Activated T-cell treated with anti-CD3 and anti-CD28 coated beads for 48 hours (primary cell): Measurements from ENCODE around the gene ABLIM1.

Source experiments
- DNase-seq: peaks from one replicate; pipeline ENCODE4 v3.0.0-alpha.2; 2020; ENCODE audit warnings: low read depth

ABLIM1 gene

DNA sequence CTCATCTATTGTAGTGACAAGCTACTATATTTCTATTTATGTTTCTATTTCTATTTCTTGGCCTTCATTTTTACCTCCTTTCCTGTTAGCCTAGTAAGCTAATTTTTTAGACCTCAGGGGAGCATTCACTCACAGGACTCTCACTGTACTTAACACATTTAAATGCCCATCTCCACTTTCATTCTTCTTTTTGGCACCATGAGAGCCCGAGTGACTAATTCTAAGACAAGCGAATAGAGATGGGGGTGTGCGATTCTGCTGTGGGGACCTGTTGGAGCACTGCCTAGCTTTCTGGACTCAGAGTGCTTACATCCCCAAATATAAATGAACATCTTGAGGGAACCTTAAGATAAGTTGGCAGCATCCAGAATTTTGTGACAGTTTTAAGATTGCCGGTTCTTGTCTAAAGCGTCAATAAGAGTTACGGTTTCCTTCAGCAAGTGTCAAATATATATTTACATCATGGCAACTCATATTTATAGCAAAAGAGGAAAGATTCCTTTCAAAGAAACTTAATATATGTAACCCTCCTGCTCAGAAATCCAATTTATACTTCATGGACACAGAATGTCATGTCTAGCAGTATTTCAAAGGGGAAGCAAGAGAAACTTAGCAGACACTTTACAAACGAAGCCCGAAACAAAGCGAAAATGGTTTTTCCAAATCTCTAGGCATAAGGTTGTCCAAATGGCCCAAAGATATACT, 199.7 kb downstream of the ABLIM1 start:
- DNase-seq: no peak

DNA sequence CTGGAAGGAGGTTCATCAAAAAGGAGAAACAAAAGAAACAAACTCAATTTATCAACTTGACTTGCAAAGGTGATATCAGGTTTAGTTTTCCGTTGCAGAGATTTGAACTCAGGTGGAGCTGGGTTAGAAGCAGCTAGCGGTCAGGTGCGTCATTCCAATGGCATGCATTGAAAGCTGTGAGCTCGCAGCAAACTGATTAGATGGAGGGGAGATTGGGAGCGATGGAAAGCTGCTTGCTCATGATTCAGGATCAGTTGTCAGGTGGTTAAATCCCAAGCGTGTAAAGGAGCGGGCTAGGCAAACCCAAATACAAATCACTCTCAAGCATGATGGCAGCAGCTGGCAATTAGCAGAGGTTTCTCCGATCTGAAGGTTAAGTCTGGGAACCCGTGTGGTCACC, 204.5 kb downstream of the ABLIM1 start:
- no peak for DNase-seq

DNA sequence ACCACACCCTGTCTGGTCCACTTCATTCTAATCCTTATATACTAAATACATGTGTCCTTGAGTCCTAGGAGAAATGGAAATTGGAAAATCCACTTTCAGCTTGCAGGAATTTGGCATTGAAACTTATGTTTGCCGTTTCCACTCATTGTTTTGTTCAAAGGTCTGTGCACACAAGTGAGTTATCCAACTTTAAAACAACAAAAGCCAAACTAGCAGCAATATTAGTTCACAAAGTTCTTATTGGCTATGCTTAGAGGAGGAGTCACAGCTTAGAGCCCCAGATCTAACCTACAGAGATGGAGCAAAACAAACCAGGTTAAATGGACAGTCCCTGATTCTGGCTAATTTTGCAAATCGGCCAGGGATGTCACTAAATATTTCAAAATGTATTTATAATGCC, 209.2 kb downstream of the ABLIM1 start:
- no peak for DNase-seq

DNA sequence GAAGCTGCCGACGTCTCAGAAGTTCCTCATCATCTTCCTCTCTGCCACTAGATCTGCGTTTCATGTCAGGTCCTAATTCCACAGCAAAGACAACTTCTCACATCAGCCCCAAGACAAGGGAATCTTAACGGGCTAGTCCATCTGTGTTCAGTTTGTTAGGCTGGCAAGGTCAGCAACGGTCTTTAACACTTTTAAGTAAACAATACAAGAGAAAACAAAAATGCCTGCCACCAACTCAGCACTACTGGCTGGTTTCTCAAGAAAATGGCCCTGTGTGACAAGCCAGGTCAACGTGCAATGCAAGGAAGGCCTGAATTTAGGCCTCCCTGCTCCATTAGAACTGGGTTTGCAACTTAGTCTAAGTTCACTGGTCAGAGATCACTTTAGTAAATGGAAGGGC, 212.7 kb downstream of the ABLIM1 start:
- DNase-seq: no peak

DNA sequence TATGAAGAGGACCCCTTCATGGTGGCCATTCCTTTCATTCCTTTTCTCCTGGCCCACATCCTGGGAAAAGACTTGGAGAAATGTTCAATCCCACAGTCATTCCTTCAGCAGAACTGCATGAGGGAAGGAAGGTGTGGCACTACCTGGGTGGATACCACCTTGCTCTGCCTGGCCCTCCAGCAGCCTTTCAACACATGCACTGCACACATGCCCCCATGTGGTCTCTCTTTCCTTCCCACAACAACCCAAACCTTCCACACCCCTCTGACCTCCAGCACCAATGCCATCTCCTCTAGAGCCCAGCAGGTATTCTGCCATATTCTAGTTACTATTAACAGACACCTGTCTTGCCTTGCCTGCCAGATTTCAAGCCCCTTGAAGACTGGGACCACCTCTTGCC, 213.3 kb downstream of the ABLIM1 start:
- DNase-seq: no peak

DNA sequence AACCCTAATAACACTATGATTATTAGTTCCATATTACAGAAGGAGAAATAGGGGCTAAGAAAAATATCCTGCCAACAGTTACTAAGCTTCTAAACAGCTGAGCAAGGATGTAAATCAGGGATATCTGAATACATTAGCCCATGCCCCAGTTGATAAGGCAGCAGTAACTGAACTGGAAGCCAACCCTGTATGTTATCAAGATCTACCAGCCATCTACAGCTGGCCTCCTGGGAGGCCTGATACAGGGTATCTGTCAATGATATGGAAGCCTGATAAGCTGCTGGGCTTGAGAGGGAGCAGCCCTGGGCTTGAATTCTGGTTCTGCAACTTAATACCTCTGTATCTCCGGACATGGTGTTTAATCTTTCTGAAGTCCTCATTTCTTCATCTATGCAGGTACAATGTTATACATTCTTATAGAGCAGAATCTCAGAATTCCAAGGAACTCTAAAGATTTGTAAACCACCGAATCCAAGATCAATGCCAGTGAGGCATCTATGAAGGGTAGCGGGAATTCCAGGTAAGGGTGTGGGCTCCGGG, 215.9 kb downstream of the ABLIM1 start:
- DNase-seq: no peak

DNA sequence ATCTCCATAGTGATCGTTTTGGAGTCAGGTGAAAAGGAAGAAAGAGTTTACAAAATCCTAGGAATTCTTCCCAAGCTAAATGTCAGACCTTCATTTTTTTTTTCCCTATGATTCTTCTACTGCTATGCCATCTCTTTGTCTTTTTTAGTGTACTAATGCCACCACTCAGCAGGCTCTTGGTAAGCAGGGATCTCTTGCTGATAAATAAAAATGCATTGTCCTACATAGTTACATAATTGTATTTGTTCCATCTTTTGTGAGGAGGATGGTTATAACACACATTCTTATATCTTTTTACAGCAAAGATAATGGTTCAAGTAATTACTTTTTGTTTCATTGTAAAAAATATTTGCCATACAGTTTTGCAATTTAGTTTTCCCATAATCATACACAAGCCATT, 217.0 kb downstream of the ABLIM1 start:
- DNase-seq: no peak

DNA sequence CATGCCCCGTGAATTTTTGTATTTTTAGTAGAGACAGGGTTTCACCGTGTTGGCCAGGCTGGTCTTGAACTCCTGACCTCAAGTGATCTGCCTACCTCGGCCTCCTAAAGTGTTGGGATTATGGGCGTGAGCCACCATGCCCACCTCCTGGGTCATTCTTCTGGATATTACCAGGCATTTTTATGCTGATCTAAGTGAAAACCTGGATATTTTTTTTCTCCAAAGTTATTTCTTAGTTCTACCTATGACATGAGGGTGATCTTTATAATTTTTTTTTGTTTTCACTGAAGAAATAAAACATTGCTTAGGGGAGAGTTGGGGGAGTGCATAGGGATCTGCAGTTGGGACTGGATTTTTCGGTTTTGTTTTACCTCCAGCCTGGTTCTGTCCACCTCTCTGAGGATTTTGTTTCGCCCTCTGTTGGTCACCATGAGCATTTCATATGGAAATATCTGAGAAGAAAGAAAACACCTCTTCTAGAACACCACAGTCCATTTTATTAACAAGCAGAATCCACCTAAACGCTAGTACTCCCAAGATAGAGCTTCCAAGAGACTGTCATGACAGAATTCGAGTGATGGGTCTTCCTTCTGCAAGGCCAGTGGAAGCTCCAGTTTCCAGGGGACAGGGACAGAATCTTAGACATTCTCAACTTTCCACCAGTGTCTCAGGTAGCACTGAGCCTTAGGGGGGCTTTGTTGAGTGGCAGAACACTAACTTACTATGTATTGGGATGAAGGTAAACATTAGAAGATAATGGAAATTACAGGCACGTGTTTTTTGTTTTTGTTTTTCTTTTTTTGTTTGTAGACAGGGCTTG, 220.4 kb downstream of the ABLIM1 start:
- no peak for DNase-seq

DNA sequence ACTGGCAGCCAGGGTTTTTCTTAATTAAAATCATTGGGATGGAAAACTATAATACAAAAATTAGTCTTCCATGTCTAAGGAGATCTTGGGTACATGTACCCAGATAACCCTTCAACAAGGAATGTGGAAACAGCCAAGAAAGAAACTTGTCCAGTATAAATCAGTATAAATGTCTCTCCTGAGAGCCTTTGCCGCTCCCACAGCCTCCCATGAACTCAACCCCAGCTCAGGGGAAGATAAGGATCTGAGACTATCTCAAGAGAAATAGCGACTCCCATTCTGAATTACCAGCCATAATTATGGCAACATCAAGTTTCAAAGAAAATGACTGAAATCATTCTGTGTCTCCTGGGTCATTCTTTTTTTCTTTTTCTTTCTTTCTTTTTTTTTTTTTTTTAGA, 221.1 kb downstream of the ABLIM1 start:
- no peak for DNase-seq

DNA sequence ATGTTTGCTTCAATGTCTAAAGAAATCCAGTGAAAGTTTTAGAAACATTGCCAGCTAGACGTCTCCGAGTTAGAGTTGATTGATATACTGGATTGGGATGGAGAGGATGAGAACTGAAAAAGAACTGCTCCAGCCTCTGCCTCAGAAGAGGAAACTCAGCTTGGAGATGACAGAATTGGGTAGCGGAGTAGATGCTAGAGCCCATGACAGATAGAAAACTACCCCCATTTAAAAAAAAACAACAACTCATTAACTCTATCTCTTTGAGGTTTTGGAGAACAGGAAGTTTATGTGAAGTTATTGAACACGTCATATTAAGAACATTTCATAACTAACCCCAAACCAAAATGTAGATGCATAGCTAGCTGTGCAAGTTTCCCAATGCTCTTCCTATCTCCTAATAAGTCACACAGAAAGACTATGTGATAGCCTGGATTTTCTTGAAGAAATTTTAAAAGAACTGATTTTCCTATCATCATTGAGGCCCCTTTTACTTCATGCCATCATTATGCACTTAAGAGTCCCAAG, 225.4 kb downstream of the ABLIM1 start:
- DNase-seq: no peak

DNA sequence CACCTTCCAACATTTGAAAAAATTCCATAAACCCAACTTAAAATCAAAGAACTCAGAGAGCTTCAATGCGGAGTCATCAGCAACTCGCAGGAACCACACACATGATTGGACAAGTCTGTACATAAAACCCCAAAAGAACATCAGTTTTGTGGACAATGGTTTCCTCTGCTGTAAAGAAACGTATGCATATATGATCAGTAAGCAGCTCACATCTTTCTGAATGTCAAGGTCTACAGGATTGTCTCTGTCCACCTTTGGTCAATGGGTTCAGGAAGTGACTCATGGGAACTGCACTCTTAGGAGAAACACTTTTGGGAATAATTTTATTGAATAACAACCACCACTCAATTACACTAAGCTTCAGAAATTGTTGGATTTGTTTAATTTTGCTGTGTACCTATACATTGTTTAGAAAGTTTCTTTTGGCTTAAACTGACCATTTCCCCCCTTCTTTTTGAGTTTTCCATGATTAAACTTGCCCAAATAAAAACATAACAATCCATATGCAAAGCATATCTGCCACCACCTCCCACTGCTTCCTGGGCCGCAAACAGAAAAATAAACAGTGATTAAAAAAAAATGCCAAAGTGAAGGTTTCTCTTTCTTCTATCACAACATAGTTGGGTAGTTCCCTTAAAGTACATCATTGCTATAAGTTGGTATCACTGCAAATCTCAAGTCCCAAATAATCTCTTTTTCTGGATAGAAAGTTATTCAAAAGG, 226.5 kb downstream of the ABLIM1 start:
- DNase-seq: no peak

DNA sequence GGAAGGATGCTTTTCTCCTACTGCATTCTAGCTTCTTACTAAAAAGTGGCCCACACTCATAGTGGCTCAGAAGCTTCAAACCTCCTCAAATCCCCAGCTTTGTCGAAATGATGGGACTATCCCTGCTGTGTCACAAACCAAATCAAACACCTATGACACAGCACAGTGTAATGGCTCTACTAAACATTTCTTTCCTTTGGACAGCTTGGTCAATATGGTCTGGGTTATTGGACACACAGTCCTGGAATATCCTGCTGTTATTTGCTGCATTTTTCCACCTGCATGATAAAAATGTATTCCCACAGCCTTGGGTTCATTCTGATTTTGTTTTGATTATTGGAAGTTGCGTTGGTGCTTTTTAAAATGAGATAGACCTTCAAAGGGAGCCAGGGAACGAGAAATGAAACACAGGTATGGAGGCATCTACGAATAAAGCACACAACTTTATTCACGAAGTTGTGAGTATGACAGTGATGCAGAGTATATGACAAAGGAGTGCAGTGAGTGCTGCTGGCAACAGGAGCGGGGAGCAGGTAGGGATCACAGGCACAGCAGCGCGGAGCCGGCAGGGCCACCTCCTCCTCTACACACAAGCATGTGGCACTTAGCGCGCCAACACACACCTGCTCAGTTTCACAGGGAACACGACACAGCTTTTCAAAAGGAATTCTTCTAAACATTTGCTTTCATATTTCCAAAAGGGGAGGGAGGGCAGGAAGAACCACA, 227.2 kb downstream of the ABLIM1 start:
- no peak for DNase-seq

DNA sequence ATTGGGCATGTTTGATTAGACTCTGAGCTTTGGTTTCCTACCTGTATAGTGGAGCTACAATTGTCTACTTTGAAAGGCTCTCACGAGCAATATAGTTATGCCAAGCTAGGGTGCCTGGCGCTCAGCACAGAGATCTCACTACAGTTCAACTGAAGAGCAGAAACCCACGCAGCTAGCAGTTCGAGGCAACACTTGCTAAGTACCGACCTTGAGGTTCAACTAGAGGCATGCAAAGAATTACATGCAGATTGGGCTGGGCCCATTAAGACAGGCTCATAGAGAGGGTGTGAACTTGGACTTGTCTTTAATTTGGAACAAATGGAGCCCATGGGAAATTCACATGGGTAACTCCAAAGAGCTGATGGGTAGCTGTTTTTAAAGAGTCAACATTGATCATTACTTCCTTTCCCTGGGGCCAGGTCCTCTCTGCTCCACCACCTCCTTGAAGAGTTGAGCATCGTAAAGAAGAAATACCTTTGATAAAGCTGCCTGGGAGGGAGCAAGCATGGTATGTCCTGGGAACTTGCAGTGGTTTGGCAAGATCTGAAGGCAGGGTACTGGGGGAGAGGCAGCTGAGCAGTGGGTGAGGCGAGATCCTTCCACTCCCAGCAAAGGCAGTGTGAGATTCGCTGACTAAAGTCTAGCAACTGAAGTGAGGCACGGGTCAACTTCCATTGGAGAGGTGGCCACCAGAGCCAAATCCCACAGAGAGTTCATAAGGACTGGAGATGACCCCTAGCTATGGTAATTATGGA, 228.3 kb downstream of the ABLIM1 start:
- no peak for DNase-seq

DNA sequence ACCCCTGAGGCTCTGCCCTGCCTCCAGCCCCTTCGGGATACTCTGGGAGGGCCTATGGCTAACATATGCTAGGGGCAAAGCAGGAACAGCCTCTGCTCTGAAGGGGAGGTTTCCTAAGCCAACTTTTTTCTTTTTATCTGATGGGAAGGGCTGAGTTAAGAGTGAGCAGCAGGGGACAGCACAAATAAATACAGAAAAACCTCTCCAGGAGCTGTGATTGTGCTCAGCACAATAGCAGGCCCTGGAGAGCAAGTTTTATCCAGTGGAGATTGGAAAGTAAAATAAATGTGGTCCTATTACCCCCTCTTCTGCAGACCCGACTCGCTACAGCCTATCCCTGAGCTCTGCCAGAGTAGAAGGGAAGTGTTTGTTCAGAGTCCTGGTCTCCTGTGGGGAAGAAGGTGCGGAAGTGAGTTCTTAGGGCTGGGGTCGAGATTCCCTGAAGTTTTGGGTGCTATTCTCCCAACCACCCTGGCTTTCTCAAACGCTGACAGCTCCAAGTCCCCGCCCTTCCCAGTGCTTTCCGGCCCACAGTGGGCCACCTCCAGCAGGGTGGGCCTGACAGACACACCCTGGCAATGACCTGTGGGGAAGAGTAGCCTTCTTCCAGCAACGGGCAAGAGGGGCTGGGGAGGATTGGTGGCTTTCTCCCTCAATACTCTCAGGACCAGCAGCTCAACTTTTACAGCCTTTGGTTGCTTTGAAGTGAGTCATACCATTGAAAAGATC, 230.8 kb downstream of the ABLIM1 start:
- no peak for DNase-seq

DNA sequence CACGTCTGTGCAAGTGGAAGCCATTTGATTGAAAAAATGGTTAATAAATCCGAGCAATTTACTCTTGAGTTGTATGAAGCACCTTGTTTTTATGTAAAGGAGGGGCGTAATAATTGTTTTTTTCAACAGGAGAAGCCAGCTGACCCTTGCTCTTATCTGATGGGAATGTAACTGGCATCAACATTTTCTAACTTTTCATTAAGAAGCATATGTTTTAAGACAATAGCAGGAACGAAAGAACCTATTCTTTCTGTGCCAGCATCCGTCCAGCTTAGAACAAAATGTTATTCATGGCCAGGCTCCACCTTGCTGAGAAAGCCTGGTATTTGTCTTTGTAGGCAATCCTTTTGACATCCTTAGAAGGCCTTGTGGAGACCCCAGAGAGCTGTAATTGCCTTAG, 231.6 kb downstream of the ABLIM1 start:
- DNase-seq: no peak

DNA sequence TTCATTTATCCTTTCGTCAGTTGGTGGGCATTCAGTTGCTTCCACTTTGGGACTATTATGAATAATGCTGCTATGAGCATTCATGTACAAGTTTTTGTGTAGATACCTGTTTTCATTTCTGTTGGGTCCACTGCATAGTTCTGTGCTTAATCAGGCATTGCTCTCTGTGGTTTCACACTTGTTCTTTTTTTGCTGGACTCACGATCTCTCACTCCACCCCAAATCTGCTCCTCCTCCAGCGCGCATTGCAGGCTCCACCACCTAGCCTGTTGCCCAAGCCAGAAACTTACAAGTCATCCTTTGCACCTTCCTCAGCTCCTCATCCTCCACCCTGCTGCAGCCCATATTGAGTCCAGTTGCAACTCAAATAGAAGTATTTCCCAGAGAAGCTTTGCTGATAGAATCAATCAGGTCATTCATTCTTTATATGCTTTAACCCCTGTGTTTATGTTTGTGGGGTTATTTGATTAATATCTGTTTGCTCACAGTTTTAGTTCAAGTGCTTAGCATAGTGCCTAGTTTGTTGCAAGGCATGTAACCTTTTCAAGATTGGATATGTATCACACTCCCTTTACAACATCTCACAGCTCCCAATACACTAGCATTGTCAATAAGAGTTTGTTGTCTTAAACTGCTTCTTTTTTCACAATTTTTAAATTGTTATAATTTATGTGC, 237.1 kb downstream of the ABLIM1 start:
- no peak for DNase-seq

DNA sequence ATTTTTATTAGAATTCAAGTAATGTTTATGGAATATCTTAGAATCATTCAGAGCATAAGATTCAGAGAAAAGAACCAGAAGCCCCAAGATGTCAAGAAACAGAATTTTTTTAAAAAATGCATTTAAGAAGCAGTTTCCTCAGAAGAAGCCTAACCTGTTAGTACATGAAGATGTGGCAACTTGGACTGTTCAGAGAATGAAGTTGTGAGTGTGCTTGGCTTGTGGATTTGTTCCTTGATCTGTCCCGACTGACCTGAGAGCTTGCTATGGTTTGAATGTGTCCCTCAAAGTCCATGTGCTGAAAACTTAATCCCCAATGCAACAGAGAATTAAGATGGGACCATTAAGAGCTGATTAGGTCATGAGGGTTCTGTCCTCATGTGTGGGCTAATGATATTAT, 240.0 kb downstream of the ABLIM1 start:
- no peak for DNase-seq

DNA sequence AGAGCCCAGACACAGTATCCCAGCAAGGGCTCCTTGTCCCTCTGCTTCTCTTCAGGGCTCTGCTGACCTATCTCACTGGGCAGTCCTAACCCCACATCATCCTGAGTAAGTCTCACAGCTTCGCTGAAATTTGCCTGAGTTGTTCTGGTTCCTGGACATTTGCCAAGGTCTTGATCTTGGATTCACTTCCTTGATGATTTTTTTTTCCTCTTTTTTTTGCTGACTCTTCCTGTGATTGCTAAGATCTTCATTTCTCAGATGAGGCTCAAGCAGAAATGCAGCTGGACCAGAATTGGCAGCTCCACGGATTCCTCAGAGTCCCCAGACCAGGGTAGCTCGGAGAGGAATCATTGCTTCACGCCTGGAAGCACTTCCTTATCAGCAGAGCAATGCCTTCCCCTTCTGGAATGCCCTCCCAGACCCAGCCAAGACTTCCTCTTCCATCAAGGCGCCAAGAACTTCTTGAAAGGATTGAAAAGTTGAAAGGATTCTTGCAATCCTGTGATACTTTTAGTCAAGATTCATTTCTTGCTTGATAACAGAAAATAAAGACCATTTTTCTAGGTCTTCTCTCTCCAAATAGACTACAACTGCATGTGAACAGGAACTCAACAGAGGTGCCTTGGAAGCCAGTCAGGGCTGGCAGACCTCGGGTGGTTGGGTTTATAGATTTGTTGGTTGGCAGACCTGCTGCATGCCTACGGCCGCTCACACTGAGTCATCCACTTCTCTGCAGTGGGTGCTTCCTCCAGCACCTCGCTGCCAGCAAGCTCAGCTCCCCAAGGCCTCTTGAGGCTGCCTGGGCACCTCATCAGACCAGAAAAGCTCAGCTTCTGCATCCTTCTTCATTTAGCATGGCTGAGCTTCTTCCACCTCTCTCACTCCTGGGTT, 244.9 kb downstream of the ABLIM1 start:
- no peak for DNase-seq

DNA sequence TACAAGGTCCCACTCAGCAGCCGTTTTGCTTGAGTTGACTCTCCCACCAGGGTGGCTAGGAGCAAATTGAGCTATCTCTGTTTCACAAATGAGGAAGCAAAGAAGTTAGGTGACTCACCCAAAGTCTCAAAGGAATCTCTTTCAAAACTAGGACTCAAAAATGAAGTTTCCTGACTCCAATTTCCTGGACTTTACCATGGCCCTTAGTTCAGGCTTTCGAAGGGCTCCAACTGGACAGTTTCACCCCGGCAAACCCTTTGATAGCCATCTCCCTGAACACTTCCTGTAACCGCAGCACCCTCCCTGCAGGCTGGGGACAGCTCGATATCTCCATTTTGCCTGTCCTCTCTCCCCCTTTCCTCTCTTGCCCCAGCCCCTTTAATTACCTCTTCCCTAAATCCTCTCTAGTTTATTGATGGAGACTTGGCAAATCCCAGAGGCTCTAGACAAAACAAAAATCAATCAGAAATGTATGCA, 249.1 kb downstream of the ABLIM1 start:
- DNase-seq: no peak
